Stimulated activated CD8-positive, alpha-beta memory T cell treated with anti-CD3 and anti-CD28 coated beads, Interleukin-12 subunit alpha, Interleukin-12 subunit beta, amount 100 ng/mL, for 24 hours (primary cell): ENCODE data around the gene ADAM21.
"Not testable (repeated sequence)": the region's sequence is repeated elsewhere in the genome, so short reads cannot be mapped to it uniquely, and the experiment has no call there.

Experiments used
- DNase-seq: peaks from one replicate; pipeline ENCODE4 v3.0.0-alpha.2; 2020; ENCODE audit errors: extremely low read depth

Gene ADAM21

DNA sequence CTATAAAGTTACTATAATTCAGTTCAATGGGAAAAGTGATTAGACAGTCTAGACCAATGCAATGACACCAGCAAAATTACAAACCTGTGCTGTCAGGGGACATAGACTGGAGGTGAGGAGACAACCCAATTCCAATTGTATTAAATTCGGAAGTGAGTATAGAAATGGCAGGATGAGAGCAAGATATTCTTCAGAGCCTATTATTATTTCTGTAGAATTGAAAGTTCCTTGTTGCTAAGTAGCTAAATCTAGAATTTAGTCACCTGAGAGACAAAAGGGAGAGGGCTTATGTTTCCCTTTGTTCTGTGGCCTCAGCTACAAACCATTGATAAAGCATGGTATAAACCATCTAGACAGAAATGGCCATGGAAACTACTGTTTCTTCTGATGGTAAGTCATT is at the start of gene ADAM21:
TSS of gene ADAM21 (plus strand) at position 301 of the 400 bp plus-strand sequence. CDS start 5,326 bp downstream, outside the sequence.
- no peak for DNase-seq

DNA sequence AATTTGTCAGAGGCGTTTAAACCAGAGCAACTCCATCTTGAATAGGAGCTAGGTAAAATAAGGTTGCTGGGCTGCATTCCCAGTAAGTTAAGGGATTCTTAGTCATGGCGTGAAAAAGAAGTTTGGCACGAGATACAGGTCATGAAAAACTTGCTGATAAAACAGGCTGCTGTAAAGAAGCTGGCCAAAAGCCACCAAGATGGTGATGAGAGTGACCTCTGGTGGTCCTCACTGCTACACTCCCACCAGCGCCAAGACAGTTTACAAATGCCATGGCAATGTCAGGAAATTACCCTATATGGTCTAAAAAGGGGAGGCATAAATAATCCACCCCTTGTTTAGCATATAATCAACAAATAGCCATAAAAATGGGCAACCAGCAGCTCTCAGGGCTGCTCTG is 48.6 kb upstream of the ADAM21 start:
- DNase-seq: not testable (repeated sequence)

DNA sequence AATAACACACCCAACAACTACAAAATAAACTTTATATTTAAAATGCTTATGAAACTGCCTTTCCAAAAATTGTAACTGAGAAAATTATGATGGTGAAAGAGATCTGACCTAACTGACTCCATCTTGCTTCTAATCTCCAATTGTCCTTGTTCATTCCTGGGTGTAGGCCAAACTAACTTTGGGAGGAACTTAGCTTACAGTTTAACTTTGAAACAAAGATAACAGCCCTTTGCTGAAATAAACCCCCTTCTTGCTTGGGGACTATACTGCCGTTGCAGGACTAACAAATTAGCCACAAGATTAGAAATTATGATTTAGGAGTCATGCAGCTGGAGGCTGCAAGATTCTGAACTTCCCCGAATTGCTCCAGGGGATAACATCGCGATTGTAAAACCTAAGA is 45.8 kb upstream of the ADAM21 start:
- DNase-seq: not testable (repeated sequence)

DNA sequence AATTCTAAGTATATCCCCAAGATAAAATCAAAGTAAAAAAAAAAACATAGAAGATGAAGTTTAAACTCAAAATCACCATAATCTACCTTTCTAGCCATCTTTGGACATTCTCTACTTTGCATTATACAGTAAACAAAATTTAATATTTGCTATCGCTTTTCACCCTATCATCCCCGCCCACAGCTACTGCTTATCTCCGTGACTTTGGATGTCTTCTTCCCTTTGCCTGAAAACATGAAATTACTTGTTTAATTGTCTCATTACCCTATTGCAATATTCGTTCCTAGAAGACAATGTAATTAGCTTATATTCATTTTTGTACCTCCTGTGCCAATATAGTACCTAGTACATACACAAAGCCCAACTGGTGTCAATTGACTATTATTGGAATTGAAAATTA is 44.4 kb upstream of the ADAM21 start:
- no peak for DNase-seq

DNA sequence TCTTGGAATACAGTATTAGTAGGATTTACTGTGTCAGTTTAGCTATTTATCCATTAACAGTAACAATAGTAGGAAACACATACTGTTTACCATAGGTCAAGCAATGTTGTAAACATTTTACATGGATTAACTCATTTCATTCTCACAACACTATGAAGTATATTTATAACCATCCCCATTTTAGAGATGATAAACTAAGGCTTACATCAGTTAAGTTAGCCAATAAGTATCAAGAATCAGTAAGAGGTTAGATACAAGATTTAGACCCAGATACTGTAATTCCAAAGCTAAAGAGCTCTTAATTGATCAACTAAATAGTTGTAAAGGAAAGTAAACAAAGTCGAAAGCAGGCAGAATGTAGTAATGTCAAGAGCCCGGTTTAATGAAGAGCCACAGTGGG is 36.2 kb upstream of the ADAM21 start:
- no peak for DNase-seq

DNA sequence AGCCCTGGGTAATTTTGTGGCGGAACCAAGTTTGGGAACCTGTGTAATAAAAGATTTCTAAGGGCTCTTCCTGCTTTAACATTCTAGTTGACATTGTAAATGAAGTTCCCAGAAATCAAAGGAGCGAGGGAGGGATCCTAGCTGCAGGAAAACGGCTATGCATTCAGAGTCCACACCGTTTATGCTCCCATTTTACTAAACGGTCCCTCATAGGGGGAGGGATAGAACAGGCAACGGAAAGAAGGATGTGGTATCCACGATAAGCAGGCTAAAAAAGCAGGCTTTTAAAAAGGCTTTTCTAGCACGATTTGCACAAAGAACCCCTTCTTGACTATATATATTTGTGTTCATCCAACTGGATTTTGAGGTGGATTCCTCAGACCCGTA is 35.6 kb upstream of the ADAM21 start:
- no peak for DNase-seq

DNA sequence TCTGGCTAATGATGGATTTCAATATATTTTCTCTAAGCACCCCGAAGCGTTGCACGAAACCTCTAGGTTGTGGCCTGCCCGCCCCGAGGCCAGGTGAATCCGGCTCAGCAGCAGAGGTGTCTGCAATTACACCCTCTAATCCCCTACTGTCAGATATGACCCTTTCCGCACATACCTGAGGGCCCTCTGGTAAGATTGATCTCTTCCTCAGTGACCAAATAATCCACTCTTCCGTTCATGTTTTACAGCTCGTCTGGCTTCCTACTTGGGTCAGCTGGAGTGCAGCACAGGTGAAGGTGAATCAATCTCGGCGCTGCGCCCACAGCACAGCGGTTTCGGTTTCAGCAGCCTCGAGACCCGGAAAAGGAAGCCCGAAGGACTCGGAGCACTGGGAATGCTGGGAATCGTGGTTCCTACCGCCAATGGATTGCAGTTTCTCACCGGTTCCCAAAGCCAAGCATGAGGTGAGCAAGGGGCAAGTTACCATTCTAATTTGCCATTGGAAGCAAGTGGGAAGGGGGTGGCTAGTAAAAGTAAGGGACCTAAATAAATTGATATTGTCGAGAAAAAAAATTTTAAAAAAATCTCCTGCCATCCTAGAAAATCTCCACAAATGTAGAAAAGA is 35.1 kb upstream of the ADAM21 start, which contains the start of gene SYNJ2BP:
TSS of gene SYNJ2BP (minus strand) at position 366 of the 625 bp plus-strand sequence. CDS start at position 239, 127 bp downstream.
- no peak for DNase-seq

DNA sequence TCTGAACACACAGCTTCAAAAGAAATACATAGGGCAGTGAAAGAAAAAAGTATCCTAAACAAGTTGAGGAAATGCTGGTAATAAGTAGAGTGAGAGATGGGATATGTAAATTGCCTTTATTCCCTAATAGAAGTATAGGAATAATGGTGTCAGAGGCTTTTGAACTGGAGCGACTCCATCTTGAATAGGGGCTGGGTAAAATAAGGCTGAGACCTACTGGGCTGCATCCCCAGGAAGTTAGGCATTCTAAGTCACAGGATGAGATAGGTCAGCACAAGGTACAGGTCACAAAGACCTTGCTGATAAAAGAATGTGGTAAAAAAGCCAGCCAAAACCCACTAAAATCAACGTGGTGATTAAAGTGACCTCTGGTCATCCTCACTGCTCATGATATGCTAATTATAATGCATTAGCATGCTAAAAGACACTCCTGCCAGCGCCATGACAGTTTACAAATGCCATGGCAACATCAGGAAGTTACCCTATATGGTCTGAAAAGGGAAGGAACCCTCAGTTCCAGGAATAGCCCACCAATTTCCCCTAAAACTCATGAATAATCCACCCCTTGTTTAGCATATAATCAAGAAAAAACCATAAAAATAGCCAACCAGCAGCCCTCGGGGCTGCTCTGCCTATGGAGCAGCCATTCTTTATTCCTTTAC is 32.6 kb upstream of the ADAM21 start:
- DNase-seq: not testable (repeated sequence)

DNA sequence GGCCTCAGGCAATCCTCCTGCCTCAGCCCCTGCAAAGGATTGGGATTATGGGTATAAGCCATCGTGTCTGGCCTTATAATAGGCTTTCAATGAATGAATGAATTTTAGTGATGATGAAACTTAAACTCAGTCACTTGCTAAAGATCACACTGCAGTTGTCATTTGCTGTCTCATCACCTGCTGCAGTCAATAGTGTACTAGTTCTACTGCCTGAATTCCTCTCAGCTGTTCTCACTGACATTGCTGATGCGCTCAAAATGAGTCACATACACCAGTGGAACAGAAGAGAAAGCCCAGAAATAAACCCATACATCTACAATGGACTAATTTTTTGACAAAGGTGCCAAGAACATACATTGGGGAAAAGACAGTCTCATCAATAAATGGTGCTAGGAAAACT is 29.4 kb upstream of the ADAM21 start:
- DNase-seq: no peak

DNA sequence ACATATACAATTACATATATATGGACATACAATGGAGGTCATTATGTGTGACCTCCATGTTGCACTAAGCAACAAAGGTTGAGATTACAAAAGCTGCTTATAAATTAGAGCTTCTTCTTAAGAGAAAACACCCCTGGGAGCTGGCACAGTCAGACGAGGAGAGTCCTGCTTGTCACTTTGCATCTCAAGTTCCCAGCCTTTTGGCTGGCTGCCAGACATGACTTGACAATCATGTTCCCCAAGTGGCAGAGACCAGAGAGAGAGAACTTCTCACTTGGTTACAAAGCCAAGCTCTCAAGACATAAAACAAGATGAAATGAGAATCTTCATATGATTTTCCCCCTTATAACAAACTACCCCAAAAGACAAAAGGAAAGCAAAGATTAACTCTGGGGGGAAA is 26.6 kb upstream of the ADAM21 start:
- no peak for DNase-seq

DNA sequence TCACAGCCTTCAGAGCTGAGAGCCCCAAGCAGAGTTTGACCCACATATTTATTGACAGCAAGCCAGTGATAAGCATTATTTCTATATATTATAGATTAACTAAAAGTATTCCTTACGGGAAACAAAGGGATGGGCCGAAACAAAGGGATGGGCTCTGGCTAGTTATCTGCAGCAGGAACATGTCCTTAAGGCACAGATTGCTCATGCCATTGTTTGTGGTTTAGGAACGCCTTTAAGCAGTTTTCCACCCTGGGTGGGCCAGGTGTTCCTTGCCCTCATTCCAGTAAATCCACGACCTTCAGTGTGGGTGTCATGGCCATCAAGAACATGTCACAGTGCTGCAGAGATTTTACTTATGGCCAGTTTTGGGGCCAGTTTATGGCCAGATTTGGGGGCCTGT is 25.4 kb upstream of the ADAM21 start:
- DNase-seq: not testable (repeated sequence)

DNA sequence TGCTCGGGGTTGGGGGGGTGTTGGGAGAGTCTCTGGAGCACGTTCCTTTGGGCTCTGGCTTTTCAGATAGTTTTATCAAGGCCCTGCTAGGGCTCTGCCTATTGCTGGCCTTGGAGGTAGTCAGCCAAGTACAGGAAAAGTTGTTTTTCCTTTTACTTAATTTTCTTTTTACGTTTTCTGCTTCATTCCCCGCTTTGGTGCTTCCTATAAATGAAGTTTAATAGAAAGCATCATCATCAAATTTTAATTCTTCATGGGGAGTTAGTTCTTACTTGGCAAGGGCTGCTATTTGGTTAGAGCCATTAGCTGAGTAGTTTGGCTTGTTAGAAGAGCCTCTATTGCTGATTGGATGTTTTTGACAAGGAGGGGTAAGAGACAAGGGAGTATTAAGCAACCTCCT is 15.1 kb upstream of the ADAM21 start:
- no peak for DNase-seq

DNA sequence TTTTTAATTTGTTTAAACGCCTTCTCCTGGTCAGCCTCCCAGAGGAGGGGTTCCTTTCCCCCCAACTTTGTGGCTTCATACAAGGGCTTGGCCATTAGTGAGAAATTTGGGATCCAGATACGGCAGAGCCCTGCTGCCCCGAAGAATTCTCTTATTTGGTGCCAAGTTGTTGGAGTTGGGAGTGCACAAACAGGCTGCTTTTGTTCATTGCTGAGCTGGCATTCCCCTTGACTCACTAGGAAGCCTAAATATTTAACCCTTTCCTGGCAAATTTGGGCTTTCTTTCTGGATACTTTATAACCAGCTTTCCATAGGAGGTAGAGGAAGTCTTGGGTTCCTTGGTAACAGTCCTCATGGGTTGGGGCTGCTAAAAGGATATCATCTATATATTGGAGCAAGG is 10.3 kb upstream of the ADAM21 start:
- DNase-seq: no peak

DNA sequence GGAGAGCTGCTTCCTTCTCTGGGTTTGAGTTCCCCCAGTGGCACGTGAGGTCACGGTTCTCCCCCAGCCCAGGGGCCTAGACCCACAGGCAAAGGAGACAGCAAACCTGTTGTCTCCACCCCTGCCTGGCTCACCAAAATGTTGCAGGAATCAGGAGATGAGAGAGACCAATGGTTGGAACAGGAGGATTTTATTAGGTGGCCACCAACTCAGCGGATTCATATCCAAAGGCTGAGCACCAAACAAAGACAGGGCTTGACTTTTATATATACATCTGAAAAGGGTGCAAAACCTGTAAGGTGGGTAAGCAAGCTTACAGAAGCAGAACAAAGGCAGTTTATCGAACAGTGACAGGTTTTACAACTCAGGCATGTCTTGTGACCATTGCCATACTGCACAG is 9.2 kb upstream of the ADAM21 start:
- DNase-seq: no peak

DNA sequence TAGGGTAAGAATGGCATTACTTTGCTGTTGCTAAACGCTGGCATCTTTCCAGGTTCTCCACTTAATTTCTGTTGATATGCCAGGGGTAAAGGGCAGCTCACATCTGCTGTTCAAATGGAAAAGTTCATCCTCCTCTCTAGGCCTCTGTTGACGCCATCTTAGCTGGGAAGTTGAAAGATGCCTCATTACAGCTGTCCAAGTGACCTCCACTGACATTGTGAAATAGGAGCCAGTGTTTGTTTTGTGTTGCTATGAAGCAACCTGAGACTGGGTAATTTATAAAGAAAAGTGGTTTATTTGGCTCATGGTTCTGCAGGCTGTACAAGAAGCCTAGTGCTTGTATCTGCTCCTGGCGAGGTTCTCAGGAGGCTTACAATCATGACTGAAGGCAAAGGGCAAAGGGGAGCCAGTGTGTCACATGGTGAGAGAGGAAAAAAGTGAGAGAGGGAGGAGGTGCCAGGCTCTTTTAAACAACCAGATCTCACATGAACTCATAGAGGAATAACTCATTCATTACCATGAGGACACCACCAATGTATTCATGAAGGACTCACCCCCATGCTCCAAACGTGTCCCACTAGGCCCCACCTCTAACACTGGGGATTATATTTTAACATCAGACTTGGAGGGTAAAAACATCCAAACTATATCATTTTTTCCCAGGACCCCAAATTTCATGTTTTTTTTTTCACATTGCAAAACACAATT is 3.2 kb upstream of the ADAM21 start:
- no peak for DNase-seq

DNA sequence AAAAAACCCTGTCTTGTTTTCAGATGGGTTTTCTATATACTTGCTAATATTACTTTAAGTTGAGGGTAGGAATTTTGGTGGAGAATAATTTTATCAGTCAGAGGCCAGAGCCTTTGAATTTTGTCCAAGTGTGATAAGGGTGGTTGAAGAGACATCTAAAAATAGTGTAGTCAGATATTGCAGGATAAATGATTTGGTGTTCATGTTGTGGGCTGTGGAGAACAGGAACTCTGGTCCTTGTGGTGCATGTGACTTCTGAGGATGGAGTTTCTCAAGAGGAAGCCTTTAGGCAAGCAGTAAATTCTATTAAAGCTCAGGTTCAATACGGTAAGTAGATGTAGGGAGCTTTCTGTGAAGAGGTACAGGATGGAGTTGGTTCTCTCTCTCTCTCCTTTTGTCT is 2.8 kb downstream of the ADAM21 start:
- DNase-seq: no peak

DNA sequence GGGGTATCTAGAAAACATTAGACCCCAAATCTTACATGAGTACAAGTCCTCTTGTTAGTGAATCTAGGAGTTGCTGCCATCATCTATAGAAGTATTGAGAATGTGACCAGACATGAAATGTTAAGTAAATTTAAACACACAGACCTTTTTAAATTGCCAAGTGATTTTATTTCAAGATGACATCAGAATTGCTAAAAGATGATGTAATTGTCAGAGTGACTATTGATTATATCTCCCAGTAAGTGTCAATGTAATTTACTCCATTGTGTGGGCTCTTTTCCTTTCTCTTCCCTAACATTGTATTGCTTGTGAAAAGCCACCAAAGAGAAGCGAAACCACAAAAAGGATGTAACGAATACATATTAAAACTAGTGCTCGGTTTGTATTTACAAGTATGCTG is 16.8 kb downstream of the ADAM21 start:
- DNase-seq: no peak

DNA sequence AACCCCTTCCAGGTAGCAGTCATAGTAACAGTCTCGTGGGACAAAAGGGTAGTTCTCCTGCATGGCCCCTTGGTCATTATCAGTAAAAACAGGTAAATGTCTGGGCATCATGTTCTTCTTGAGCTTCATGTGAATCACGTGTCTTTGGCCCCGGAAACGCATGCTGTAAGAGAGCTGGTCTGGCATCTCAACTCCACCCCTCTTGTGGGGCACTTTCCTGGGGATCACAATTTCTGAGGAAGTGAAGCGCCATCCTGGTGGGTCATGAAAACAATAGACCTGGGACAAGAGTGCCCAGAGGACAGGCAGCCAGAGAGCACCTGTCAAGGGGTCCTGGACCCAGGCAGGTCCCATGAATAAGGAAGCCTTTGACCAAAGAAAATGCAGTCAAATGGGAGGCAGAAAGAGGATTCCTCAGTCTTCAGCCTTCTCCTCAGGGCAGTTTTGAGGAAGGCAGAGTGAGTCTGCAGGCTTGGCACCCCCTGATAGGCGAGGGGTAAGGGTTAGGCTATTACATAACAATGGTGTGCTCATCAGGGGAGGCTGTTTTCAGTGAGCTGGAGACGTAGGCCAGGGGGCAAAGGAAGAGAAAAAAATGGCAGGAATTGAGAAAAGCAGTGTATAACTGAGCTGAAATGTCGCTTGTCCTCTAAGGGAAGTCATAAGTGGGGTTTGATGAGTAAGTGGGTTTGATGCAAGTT is 19.0 kb downstream of the ADAM21 start:
- not testable (repeated sequence) for DNase-seq

DNA sequence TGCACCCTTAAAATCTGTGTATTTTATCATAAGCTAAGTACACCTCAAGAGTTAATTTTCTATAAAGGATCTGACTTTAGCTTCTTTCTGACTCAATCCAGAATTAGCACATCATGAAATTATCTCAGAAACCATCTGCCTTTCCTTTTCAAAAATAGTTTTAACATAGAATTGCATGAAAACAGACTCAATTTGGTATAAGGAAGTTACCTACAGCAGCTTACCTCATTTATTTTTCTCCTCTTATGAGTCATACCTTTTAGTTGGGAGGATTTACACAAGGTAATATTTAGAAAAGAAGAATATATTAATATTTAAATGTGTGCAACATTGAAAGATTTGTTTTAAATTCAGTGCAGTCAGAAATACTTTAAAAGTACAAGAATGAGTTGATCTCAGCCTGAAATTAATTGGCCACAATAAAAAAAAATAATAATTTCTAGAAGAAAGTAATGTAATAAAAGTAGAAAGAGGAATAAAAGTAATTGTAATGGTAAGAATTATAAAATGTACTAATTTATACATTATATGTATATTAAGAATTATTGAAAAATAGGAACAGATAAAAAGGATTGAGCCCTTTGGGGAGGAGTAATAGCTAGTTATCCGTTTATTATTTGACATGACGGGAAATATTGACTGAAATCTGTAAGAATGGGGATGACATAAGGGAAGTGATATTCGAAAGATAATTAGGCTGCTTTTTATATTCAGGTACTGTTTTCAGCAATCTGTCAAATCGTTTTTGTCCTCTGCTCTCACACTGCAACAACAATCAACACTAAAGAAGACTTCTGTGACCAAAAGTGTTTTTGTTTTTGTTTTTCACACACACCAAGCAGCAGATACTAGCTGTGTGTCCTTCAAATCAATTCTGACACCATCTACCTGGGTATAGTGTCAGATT is 20.5 kb downstream of the ADAM21 start:
- DNase-seq: no peak

DNA sequence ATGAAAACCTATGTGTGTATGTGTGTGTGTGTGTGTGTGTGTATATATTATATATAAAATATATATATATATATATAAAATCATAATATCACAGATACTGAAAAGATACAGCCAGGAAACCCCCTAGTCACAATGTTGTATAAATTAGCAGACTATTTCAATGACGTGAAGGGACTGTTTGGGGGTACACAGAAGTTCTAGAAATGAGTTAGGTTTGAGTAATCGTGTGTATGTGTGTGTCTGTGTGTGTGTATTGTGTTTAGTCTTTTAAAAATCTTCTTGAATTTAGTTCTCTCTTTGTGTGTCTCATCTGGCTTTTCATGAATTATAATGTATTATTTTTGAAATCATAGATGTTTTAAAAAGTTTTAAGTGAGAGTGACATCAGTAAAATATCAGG is 21.9 kb downstream of the ADAM21 start:
- DNase-seq: no peak

DNA sequence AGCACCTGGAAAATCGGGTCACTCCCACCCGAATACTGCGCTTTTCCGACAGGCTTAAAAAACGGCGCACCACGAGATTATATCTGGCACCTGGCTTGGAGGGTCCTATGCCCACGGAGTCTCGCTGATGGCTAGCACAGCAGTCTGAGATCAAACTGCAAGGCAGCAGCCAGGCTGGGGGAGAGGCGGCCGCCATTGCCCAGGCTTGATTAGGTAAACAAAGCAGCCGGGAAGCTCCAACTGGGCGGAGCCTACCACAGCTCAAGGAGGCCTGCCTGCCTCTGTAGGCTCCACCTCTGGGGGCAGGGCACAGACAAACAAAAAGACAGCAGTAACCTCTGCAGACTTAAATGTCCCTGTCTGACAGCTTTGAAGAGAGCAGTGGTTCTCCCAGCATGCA is 23.5 kb downstream of the ADAM21 start:
- DNase-seq: not testable (repeated sequence)
